GM19238 (cell line): ENCODE data around the gene ZIC3.

ENCODE experiments used
- DNase-seq: peaks from one replicate; pipeline ENCODE4 v3.0.0; 2011; ENCODE audit warnings: low spot score; ENCODE audit not compliant: insufficient read length

The ZIC3 gene

DNA sequence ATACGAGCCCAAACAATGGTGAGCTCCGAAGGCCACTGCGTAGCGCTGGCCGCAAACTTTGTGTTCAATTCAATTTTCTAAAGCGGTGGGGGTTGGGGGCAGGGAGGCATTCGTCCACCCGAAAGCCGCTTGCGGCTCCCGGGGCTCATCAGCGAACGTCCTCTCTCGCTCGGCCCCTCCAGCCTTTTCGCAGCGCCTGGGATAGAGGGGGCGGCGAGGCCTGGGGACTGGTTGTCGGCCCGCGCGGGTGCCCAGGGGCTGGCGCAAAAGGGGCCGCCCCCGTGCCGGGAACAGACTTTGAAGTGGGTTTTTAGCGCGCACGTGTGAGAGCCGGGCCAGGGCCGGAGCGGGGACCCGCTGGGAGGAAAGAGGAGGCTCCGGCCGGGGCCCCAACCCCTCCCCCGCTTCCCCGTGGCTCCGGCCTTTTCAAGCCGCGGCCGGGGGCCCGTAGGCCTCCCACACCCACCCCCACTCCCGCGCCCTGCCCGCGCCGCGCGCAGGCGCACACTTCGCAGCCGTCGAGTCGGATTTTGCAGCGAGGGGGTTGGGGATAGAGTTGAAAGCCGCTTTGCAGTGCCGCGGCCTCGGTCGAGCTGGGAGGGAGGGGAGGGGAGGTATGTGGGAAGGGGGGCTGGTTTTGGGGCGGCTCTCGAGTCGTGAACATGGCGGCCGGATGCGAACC lies 8.3 kb downstream of the ZIC3 start:
- DNase-seq = no peak

DNA sequence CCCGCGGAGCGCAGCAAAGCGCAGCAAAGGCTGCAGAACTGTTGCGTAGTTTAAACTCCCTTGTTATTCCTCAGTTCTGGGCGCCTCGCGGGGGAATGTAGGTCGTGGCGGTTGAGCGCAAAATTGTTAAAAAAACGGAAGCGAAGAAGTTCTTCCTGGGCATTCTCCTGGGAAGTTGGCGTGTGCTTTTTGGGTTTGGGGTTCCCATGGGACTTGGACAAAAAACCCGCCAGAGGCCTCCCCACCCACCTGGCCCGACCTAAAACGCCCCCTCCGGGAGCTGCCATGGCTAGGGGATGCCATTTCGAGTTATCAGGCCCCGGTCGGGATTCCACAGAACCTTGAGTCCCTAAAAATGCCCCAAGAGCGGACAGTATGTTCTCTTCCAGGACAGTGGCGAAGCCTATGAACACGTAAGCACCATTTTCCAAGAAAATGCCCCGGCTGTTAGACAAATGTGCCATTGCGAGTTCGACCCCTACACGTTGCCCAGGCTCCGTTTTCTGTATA lies 8.9 kb downstream of the ZIC3 start:
- DNase-seq = no peak

DNA sequence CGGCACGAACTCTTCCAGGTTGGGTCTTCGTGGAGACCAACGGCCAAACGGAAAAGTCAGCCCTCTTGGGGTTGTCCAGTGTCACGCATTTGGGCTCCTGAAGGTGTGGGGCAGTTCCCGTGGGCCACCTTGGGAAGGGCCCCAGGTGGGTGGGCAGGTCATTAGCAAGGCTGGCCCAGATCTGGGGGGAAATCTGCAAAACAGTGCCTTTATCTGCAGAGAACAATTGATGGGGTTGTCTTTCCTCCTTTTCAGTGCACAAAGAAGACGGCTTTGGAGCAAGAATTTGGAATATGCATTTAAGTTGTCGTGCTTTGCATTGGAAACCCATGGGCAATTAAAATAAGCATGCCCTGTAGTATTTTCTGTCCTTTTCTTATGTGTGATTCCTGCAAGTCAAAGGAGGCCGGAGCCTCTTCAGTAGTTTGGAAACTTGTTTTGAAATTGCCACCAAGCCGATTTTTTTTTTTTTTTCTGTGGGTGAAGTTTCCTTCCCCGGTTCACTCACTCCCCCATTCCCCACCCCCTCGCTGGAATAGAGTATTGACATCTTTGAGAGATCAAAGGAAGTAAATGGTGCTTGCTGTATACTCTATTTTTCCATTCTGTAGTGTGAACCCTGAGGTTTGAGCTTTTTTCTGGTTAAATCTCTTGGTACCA lies 9.8 kb downstream of the ZIC3 start:
- no peak for DNase-seq

- DNase-seq = no peak
Measured at GRCh38 chrX:137587151-137587550, 21.2 kb downstream of the ZIC3 start.

DNA sequence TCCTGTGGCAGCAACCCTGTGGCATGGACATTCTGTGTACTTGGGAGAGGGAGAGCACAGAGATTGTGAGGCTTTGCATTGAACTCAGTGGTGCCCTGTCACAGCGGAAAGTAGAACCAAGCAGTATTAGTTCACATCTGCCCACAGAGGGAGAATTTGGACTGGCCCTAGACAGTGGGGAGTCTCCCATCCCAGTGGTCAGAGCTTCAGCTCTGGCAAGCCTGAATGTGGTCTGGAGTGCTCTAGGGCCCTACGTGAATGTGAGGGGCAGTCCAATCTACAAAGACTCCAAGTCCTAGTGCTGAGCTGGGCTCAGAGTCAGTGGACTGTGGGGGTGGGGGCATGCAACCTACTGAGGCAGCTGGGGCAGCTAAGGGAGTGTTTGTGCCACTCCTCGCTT lies 34.8 kb downstream of the ZIC3 start:
- no peak for DNase-seq
